HCT116 (cell line): ENCODE results near the gene RBM23. TPM values are rescaled to one million over a fixed set of nuclear protein-coding genes. Genes with fewer than 3 reads are reported as not detected.

Source experiments
- ATAC-seq: fragments of 200-7000 bp; cut with Tn5 transposase; 2 replicates; pipeline ENCODE4 v1.9.1; 2020; ENCODE audit warnings: mild to moderate bottlenecking, moderate library complexity
- BruUV-seq: library from RNA; stranded (reverse); fragments of 400-500 nt; replicated peaks from 2 replicates; lab custom pipeline; 2021; lab: Mats Ljungman, UMichigan
- CTCF ChIA-PET: fragments of 300-600 bp; sonication (Branson Sonifier 250); formaldehyde crosslinking; loops from one replicate; lab custom pipeline; 2021; ENCODE audit warnings: antibody characterized with exemption; lab: Charles Lee
- POLR2A ChIA-PET: fragments of 300-600, 350-600 bp; sonication (Branson Sonifier 250); formaldehyde crosslinking; loops from one replicate; lab custom pipeline; 2021; ENCODE audit warnings: antibody characterized with exemption; lab: Charles Lee
- RAD21 ChIA-PET, 2 experiments: fragments of 300-600 bp; sonication (Branson Sonifier 250); formaldehyde crosslinking; loops; one replicate each; lab custom pipeline; 2023; ENCODE audit warnings: low total read pairs in 2 of 2; ENCODE audit not compliant: uncharacterized antibody in 2 of 2, unreplicated experiment in 2 of 2, low non-redundant PET in 1 of 2; lab: Charles Lee
- DNase-seq: peaks from one replicate; pipeline ENCODE4 v3.0.0-alpha.2; 2010; ENCODE audit warnings: low read depth, low spot score
- H2AFZ ChIP-seq: fragments of 200-600 bp; shearing (Covaris generic), sonication (generic); 2 replicates; pipeline ENCODE4 v1.6.1; 2017; ENCODE audit warnings: low read depth, mixed run types, mixed read lengths, antibody characterized with exemption, low read length; ENCODE audit not compliant: poor library complexity, severe bottlenecking
- H3K27ac ChIP-seq: 2 replicates; pipeline ENCODE4 v1.5.1; 2012; ENCODE audit warnings: low read depth, low read length
- H3K27me3 ChIP-seq: fragments of 200-600 bp; sonication (generic); 2 replicates; pipeline ENCODE4 v1.6.1; 2016; ENCODE audit warnings: mixed run types, low read length, mixed read lengths; ENCODE audit not compliant: insufficient read depth
- H3K36me3 ChIP-seq, 2 experiments: fragments of 200-500 bp in 1 of 2; fragments of 200-600 bp in 1 of 2; sonication (Bioruptor generic) in 1 of 2; sonication (generic) in 1 of 2; 2 replicates each; pipeline versions ENCODE4 v1.5.1 to v1.6.1; 2014 to 2016; ENCODE audit warnings: low read length in 2 of 2, inconsistent platforms in 1 of 2, mixed read lengths in 1 of 2, mixed run types in 1 of 2; ENCODE audit not compliant: insufficient read depth in 2 of 2, control insufficient read depth in 1 of 2
- H3K4me1 ChIP-seq, 2 experiments: fragments of 200-600 bp in 1 of 2; sonication (generic) in 1 of 2; 2 replicates each; pipeline versions ENCODE4 v1.5.1 to v1.6.1; 2012 to 2017; ENCODE audit warnings: low read length in 2 of 2, inconsistent platforms in 1 of 2, mild to moderate bottlenecking in 1 of 2, mixed read lengths in 1 of 2, mixed run types in 1 of 2, moderate library complexity in 1 of 2; ENCODE audit not compliant: insufficient read depth in 2 of 2, control insufficient read depth in 1 of 2
- H3K4me2 ChIP-seq: fragments of 200-600 bp; sonication (generic); 2 replicates; pipeline ENCODE4 v1.6.1; 2017; ENCODE audit warnings: mixed run types, low read length, mixed read lengths
- H3K4me3 ChIP-seq, 2 experiments: fragments of 200-600 bp in 1 of 2; sonication (generic) in 1 of 2; replicated peaks in 1 of 2; 2 replicates each; pipeline ENCODE4 v1.5.1; 2011 to 2016; ENCODE audit warnings: low read length in 2 of 2, control low read depth in 1 of 2, low read depth in 1 of 2, mild to moderate bottlenecking in 1 of 2, mixed read lengths in 1 of 2, mixed run types in 1 of 2
- H3K79me2 ChIP-seq: fragments of 200-600 bp; sonication (generic); 2 replicates; pipeline ENCODE4 v1.6.1; 2017; ENCODE audit warnings: mild to moderate bottlenecking, mixed run types, low read length, moderate library complexity, mixed read lengths; ENCODE audit not compliant: insufficient read depth
- H3K9ac ChIP-seq: fragments of 200-600 bp; sonication (generic); 2 replicates; pipeline ENCODE4 v1.6.1; 2016; ENCODE audit warnings: low read length, mixed read lengths
- H3K9me2 ChIP-seq: fragments of 200-600 bp; sonication (generic), shearing (Covaris generic); 2 replicates; pipeline ENCODE4 v1.6.1; 2017; ENCODE audit warnings: mixed run types, mild to moderate bottlenecking, moderate library complexity; ENCODE audit not compliant: insufficient read depth
- H3K9me3 ChIP-seq, 2 experiments: fragments of 200-500 bp in 1 of 2; fragments of 200-600 bp in 1 of 2; sonication (Bioruptor generic) in 1 of 2; sonication (generic) in 1 of 2; 2 replicates each; pipeline ENCODE4 v1.6.1; 2014 to 2017; ENCODE audit warnings: low read length in 2 of 2, mixed read lengths in 2 of 2, inconsistent platforms in 1 of 2, low read depth in 1 of 2, mild to moderate bottlenecking in 1 of 2, mixed run types in 1 of 2, moderate library complexity in 1 of 2; ENCODE audit not compliant: control insufficient read depth in 1 of 2, insufficient read depth in 1 of 2
- H4K20me1 ChIP-seq: fragments of 200-600 bp; sonication (generic), shearing (Covaris generic); 2 replicates; pipeline ENCODE4 v1.6.1; 2017; ENCODE audit warnings: mixed run types, mild to moderate bottlenecking, moderate library complexity; ENCODE audit not compliant: insufficient read depth
- CBX3 ChIP-seq: IDR thresholded peaks from 2 replicates; pipeline ENCODE4 v1.6.1; 2012; ENCODE audit warnings: low read depth
- CEBPB ChIP-seq: IDR thresholded peaks from 2 replicates; pipeline ENCODE4 v1.6.1; 2012; ENCODE audit warnings: low read depth
- MAX ChIP-seq: IDR thresholded peaks from 2 replicates; pipeline ENCODE4 v1.6.1; 2012
- SP1 ChIP-seq: IDR thresholded peaks from 2 replicates; pipeline ENCODE4 v1.6.1; 2012; ENCODE audit warnings: low read depth
- SRF ChIP-seq: IDR thresholded peaks from 2 replicates; pipeline ENCODE4 v1.6.1; 2012; ENCODE audit warnings: low read depth
- YY1 ChIP-seq: IDR thresholded peaks from 2 replicates; pipeline ENCODE4 v1.6.1; 2011; ENCODE audit warnings: low read length, low read depth, moderate library complexity, mild to moderate bottlenecking; ENCODE audit not compliant: insufficient replicate concordance; ENCODE audit errors: extremely low read depth
- ZNF274 ChIP-seq: fragments of 200-500 bp; sonication (Bioruptor generic); IDR thresholded peaks from 2 replicates; pipeline ENCODE4 v1.6.1; 2014; ENCODE audit warnings: mild to moderate bottlenecking, low read depth, low read length, inconsistent platforms
- intact Hi-C: fragments of 100-400 bp; cut with micrococcal nuclease; formaldehyde crosslinking; loops from 2 replicates; pipeline ENCODE4 v1.10.0; 2022
- total RNA-seq: library from RNA; stranded (reverse); gene quantifications from one replicate; pipeline ENCODE4 v1.2.1, GENCODE V29; 2021; ENCODE audit not compliant: unreplicated experiment
- TF ChIP-seq, protein P1 (sequence below), 3 experiments: fragments of 200-600 bp in 1 of 3; sonication (generic) in 1 of 3; IDR thresholded peaks in 2 of 3; conservative IDR thresholded peaks in 1 of 3; 2 replicates each; pipeline ENCODE4 v1.5.1; 2012 to 2017; ENCODE audit warnings: low read depth in 2 of 3, low read length in 2 of 3, antibody characterized with exemption in 1 of 3, borderline replicate concordance in 1 of 3, control low read depth in 1 of 3, mild to moderate bottlenecking in 1 of 3, mixed read lengths in 1 of 3, mixed run types in 1 of 3, moderate library complexity in 1 of 3; ENCODE audit not compliant: insufficient read depth in 1 of 3

Gene RBM23
- total RNA-seq, 1 experiment from 2014 or later, result 67.2 TPM

- RAD21 ChIA-PET, result no interaction called here
- peaks cover 3 to 19% of the 10 kb centered on the region in 2 experiments; a peak in 2 of 4 replicates for H3K4me1 ChIP-seq
- BruUV-seq, result no TSS peak
- CTCF ChIA-PET, result interaction anchor here (1.2 kb wide), 1 partner anchor 49 kb away, joined by 3 read pairs; no protein-coding TSS in a partner anchor
- no peak overlapping the region for H3K4me2 ChIP-seq
- no peak overlapping the region for H3K9ac ChIP-seq
- no peaks in the 10 kb centered on the region for H3K9me3 ChIP-seq
- no peak overlapping the region for H2AFZ ChIP-seq
- H3K4me3 ChIP-seq, result no peak overlapping the region
- no peaks in the 10 kb centered on the region for H3K27me3 ChIP-seq
- DNase-seq (no peak), ATAC-seq (no peak)
- H3K79me2 ChIP-seq, result no peaks in the 10 kb centered on the region
- TF ChIP-seq CBX3 (no peak), SRF (no peak), ZNF274 (no peak), YY1 (no peak), CEBPB (no peak), SP1 (no peak), MAX (no peak)
- TF ChIP-seq, protein P1, sequence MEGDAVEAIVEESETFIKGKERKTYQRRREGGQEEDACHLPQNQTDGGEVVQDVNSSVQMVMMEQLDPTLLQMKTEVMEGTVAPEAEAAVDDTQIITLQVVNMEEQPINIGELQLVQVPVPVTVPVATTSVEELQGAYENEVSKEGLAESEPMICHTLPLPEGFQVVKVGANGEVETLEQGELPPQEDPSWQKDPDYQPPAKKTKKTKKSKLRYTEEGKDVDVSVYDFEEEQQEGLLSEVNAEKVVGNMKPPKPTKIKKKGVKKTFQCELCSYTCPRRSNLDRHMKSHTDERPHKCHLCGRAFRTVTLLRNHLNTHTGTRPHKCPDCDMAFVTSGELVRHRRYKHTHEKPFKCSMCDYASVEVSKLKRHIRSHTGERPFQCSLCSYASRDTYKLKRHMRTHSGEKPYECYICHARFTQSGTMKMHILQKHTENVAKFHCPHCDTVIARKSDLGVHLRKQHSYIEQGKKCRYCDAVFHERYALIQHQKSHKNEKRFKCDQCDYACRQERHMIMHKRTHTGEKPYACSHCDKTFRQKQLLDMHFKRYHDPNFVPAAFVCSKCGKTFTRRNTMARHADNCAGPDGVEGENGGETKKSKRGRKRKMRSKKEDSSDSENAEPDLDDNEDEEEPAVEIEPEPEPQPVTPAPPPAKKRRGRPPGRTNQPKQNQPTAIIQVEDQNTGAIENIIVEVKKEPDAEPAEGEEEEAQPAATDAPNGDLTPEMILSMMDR (IDR thresholded peaks at IDR 0.05 in 2 of 3, conservative IDR thresholded peaks at IDR 0.05 in 1 of 3; ENCODE audit: borderline replicate concordance in 1 of 3, insufficient read depth in 1 of 3, low read depth in 2 of 3, low read length in 2 of 3), result no peak
- H3K9me2 ChIP-seq, result no peaks in the 10 kb centered on the region
- intact Hi-C loops, result no loop called here
- no peaks in the 10 kb centered on the region for H3K36me3 ChIP-seq
- POLR2A ChIA-PET, result interaction anchor here (1.1 kb wide), 1 partner anchor 205 kb away, joined by 3 read pairs; no protein-coding TSS in a partner anchor
- H3K27ac ChIP-seq, result no peak overlapping the region
- no peaks in the 10 kb centered on the region for H4K20me1 ChIP-seq
Measured at GRCh38 chr14:22856428-22856827, 62.5 kb downstream of the RBM23 start.
